Activated B cell treated with CpG ODN at 0.5 μM for 24 hours (primary cell): ENCODE data around the gene OCA2. TPM values are rescaled to one million over a fixed set of nuclear protein-coding genes. Genes with fewer than 3 reads are reported as not detected.

ENCODE experiments used
- ATAC-seq: fragments of 200-7000 bp; cut with Tn5 transposase; one replicate; pipeline ENCODE4 v1.10.0; 2021; ENCODE audit warnings: low read depth, mild to moderate bottlenecking, moderate library complexity
- CTCF ChIA-PET: fragments of 350-600 bp; sonication (Branson Sonifier 250); formaldehyde crosslinking; loops from one replicate; lab custom pipeline; 2021; ENCODE audit warnings: antibody characterized with exemption; lab: Charles Lee
- POLR2A ChIA-PET: fragments of 350-600 bp; sonication (Branson Sonifier 250); formaldehyde crosslinking; loops from one replicate; lab custom pipeline; 2021; ENCODE audit warnings: antibody characterized with exemption; lab: Charles Lee
- DNase-seq: peaks from one replicate; pipeline ENCODE4 v3.0.0; 2022
- H3K27ac Mint-ChIP-seq: one replicate; pipeline ENCODE4 v1.8.0; 2020; ENCODE audit warnings: mixed read lengths
- H3K27me3 Mint-ChIP-seq: one replicate; pipeline ENCODE4 v1.8.0; 2021; ENCODE audit warnings: mixed read lengths
- H3K36me3 Mint-ChIP-seq: one replicate; pipeline ENCODE4 v1.8.0; 2021; ENCODE audit warnings: low read depth, mixed read lengths
- H3K4me1 Mint-ChIP-seq: one replicate; pipeline ENCODE4 v1.8.0; 2021; ENCODE audit warnings: mixed read lengths
- H3K4me3 Mint-ChIP-seq: one replicate; pipeline ENCODE4 v1.8.0; 2020; ENCODE audit warnings: mild to moderate bottlenecking, mixed read lengths
- H3K9me3 Mint-ChIP-seq: one replicate; pipeline ENCODE4 v1.8.0; 2020; ENCODE audit warnings: mixed read lengths
- CTCF ChIP-seq: fragments of 200-600 bp; IDR thresholded peaks from one replicate; pipeline ENCODE4 v1.8.0; 2022; ENCODE audit warnings: antibody characterized with exemption, mild to moderate bottlenecking
- intact Hi-C: fragments of 100-400 bp; cut with micrococcal nuclease; formaldehyde crosslinking; loops from one replicate; pipeline ENCODE4 v1.15.1; 2024
- total RNA-seq: library from RNA; stranded (reverse); gene quantifications from 2 replicates; pipeline ENCODE4 v1.2.3, GENCODE V29; 2022

OCA2 gene
- total RNA-seq, 1 donor from 2014 or later, result not detected

GRCh38 chr15:27776501-27776900 lies 322.6 kb downstream of the OCA2 start:
- Mint-ChIP-seq H3K4me1 (no peaks in the 10 kb centered on the region), H3K4me3 (no peak overlapping the region), H3K27ac (no peak overlapping the region), H3K27me3 (no peaks in the 10 kb centered on the region), H3K9me3 (peaks cover 14% of the 10 kb centered on the region), H3K36me3 (no peaks in the 10 kb centered on the region)
- intact Hi-C loops, result no loop called here
- no peak for DNase-seq
- POLR2A ChIA-PET, result interaction anchor here (0.6 kb wide), 1 partner anchor 38 kb away, joined by 4 read pairs; no protein-coding TSS in a partner anchor
- CTCF ChIA-PET, result no interaction called here
- ATAC-seq, result no peak
- TF ChIP-seq CTCF, result no peak

GRCh38 chr15:27774638-27775037 lies 324.5 kb downstream of the OCA2 start:
- intact Hi-C loops, result no loop called here
- H3K4me3 Mint-ChIP-seq, result no peak overlapping the region
- H3K4me1 Mint-ChIP-seq, result no peaks in the 10 kb centered on the region
- ChIA-PET CTCF (no interaction called here), POLR2A (no interaction called here)
- H3K27me3 Mint-ChIP-seq, result no peaks in the 10 kb centered on the region
- H3K9me3 Mint-ChIP-seq, result peaks cover 12% of the 10 kb centered on the region
- TF ChIP-seq CTCF, result no peak
- no peak for DNase-seq
- H3K27ac Mint-ChIP-seq, result no peak overlapping the region
- ATAC-seq, result no peak
- H3K36me3 Mint-ChIP-seq, result no peaks in the 10 kb centered on the region

GRCh38 chr15:27774191-27774590 lies 324.9 kb downstream of the OCA2 start:
- Mint-ChIP-seq H3K4me3 (no peak overlapping the region), H3K27ac (no peak overlapping the region), H3K27me3 (no peaks in the 10 kb centered on the region), H3K36me3 (no peaks in the 10 kb centered on the region), H3K9me3 (peaks cover 9% of the 10 kb centered on the region), H3K4me1 (no peaks in the 10 kb centered on the region)
- POLR2A ChIA-PET, result no interaction called here
- intact Hi-C loops, result no loop called here
- no peak for ATAC-seq
- CTCF ChIA-PET, result no interaction called here
- no peak for TF ChIP-seq CTCF
- DNase-seq, result no peak

- no peaks in the 10 kb centered on the region for H3K27me3 Mint-ChIP-seq
- no peak for TF ChIP-seq CTCF
- ChIA-PET CTCF (no interaction called here), POLR2A (no interaction called here)
- no peak overlapping the region for H3K4me3 Mint-ChIP-seq
- no peak overlapping the region for H3K27ac Mint-ChIP-seq
- DNase-seq (no peak), ATAC-seq (no peak)
- H3K36me3 Mint-ChIP-seq, result no peaks in the 10 kb centered on the region
- H3K4me1 Mint-ChIP-seq, result no peaks in the 10 kb centered on the region
- H3K9me3 Mint-ChIP-seq, result peaks cover 8% of the 10 kb centered on the region
- intact Hi-C loops, result no loop called here
Measured at GRCh38 chr15:27771892-27772291, 327.2 kb downstream of the OCA2 start.

- intact Hi-C loops, result no loop called here
- DNase-seq (no peak), ATAC-seq (no peak)
Measured at GRCh38 chr15:27770769-27771554, 328.2 kb downstream of the OCA2 start.

More at GRCh38 chr15:27770769-27771554, 328.2 kb downstream of the OCA2 start:
- Mint-ChIP-seq H3K36me3 (no peaks in the 10 kb centered on the region), H3K9me3 (peaks cover 9% of the 10 kb centered on the region), H3K4me1 (no peaks in the 10 kb centered on the region), H3K27me3 (no peaks in the 10 kb centered on the region), H3K27ac (no peak overlapping the region), H3K4me3 (no peak overlapping the region)
- TF ChIP-seq CTCF, result no peak
- ChIA-PET CTCF (no interaction called here), POLR2A (no interaction called here)
